NCI-H510A treated with DMSO at 0.1 percent for 48 hours (cell line): ENCODE results near the gene ANGPTL4.
"Not testable (repeated sequence)": the region's sequence is repeated elsewhere in the genome, so short reads cannot be mapped to it uniquely, and the experiment has no call there.

Source experiments
- DNase-seq: peaks from one replicate; lab custom pipeline; 2025; lab: John Stamatoyannopoulos, UW

Gene ANGPTL4

DNA sequence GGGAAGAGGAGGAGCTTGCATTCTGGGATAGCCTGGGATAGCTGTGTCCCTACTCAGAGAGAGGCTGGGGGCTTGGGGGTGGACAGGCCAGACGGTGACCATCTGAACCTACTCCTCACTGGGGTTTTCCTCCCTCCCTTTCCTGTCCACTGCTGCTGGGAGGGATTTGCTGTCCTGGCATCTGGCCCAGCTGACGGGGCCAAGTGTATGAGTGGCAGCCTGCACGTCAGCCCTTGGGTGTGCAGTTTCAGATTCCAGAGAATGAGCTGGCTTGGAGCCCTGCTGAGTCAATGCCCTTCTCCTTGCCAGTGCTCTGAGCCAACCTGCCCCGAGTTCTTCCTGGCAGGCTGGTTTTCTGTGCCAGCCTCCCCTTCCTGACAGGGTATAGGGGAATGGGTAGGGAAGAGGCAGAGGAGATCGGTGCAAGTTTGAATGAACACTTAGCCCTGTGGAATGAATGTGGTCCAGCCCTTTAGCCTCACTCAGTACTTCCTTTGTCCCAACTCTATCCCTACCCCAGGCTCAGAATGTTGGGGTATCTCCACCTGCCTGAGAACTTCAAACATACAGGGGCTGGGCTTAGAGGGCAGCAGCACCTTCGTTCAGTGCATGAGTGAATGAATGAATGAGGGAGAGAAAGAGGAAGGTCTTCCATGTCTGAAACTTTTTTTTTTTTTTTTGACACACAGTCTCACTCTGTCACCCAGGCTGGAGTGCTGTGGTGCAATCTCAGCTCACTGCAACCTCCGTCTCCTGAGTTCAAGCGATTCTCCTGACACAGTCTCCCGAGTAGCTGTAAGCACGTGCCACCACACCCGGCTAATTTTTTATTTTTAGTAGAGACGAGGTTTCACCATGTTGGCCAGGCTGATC lies 1.8 kb upstream of the ANGPTL4 start:
- peak; percentile 69 for DNase-seq

DNA sequence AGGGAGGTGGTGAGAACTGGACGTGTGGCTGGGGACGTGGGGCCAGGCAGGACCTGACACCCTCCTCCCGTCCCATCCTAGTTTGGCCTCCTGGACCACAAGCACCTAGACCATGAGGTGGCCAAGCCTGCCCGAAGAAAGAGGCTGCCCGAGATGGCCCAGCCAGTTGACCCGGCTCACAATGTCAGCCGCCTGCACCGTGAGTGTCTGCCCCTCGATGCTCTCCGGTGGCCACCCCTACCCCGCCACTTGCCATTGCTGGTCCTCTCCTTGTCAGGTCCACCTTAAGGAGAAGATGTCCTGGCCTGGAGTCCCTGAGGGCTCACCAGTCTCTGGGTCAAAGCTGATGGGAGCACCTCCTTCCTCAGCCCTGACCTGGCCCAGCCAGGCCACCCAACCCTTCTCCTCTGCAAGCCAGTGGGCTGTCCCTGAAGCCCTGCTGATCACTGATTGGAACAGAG lies 2.2 kb downstream of the ANGPTL4 start:
- no peak for DNase-seq

DNA sequence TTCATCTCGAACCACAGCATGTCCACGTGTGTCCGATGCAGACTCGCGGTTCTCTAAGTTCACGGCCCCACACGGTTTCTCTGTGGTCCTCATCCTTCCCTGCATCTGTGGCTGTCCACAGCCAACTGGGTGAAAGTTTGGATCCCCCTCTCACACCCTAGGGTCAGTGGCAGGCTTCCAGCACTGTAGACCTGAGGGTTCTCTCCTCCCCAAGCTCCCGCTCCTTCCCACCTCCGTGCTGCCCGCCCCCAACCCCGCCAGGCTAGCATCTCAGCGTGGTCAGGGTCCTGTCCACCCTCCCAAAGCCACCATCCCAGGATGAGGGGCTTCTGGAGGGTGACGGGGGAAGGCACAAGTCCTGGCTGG lies 3.0 kb downstream of the ANGPTL4 start:
- no peak for DNase-seq

DNA sequence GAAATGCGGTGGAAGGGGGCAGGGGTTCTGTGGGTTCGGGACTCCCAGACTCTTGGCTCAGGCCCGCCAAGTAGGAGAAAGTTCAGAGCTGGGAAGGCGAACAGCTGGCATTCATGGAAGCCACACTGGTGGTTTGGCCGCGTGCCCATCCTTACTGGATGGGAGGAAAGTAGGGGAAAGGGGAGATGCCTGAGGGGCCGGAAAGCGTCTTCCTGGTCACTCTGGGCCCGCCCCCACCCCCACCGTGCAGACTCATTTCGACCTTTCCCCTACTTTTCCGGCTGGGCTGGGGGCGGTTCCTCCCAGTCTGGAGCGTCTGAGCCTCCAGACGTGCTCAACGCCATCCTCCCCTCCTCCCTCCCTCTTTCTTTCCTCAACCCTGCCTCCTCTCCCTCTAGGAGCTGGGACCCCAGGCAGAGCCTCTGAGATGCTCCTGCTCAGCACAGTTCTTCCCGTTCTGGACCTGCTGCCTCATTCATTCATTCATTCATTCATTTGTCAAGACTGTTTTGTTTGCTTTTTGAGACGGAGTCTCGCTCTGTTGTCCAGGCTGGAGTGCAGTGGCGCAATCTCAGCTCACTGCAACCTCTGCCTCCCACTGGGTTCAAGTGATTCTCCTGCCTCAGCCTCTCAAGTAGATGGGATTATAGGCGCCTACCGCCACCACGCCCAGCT lies 3.5 kb downstream of the ANGPTL4 start:
- no peak for DNase-seq

DNA sequence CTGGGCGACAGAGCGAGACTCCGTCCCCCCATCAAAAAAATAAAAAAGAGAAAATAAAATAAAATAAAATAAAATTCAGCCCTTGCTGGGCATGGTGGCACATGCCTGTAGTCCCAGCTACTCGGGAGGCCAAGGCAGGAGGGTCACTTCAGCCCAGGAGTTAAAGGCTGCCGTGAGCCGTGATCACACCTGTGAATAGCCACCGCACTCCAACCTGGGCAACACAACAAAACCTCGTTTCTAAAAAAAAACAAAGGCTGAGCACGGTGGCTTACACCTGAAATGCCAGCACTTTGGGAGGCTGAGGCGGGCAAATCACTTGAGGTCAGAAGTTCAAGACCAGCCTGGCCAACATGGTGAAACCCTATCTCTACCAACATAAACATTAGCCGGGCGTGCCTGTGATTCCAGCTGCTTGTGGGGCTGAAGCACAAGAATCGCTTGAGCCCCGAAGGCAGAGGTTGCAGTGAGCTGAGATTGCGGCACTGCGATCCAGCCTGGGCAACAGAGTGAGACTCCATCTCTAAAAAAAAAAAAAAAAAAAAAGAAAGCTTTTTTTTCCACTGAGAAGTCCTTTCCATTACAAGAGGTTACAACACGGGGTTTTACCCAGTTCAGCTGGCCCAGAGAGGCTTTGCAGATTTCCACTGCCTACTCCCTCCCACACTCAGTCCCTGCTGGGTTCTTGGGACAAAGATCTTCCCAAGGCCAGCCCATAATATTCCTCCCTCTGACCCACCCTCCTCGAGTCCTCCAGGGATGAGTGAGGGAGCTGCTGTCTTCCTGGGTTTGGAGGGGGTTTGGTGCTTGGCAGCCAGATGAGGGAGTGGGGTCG lies 6.4 kb downstream of the ANGPTL4 start:
- DNase-seq, result no peak

DNA sequence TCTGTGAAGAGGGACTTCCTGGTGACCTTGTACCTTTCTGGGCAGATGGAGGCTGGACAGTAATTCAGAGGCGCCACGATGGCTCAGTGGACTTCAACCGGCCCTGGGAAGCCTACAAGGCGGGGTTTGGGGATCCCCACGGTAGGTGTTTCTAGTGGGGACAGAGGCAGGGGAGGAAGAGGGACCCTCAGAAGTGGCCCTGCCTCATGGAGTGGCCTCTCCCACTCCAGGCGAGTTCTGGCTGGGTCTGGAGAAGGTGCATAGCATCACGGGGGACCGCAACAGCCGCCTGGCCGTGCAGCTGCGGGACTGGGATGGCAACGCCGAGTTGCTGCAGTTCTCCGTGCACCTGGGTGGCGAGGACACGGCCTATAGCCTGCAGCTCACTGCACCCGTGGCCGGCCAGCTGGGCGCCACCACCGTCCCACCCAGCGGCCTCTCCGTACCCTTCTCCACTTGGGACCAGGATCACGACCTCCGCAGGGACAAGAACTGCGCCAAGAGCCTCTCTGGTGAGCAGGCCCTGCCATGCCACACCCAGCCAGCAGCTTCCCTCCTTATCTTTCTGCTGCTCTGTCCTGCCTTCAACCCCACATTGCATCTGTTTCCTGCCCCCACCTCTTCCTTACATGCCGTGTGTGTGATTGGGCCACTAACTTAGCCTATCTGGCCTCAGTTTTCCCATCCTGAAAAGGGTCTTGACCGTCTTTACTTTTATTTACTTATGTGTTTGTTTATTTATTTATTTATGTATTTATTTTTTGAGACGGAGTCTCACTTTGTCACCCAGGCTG lies 7.3 kb downstream of the ANGPTL4 start:
- no peak for DNase-seq

DNA sequence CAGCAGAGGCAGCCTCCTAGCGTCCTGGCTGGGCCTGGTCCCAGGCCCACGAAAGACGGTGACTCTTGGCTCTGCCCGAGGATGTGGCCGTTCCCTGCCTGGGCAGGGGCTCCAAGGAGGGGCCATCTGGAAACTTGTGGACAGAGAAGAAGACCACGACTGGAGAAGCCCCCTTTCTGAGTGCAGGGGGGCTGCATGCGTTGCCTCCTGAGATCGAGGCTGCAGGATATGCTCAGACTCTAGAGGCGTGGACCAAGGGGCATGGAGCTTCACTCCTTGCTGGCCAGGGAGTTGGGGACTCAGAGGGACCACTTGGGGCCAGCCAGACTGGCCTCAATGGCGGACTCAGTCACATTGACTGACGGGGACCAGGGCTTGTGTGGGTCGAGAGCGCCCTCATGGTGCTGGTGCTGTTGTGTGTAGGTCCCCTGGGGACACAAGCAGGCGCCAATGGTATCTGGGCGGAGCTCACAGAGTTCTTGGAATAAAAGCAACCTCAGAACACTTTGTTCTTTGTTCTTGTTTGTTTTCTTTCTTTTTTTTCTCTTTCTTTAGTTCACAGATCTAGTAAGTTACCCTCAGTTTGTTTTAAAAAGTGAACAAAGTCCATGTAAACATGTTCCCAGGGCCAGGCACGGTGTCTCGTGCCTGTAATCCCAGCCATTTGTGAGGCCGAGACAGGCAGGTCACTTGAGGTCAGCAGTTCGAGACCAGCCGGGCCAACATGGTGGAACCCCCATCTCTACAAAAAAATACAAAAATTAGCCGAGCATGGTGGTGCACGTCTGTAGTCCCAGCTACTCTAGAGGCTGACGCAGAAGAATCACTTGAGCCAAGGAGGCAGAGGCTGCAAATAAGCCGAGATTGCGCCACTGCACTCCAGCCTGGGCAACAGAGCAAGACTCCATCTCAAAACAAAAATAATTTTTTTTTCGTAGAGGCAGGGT lies 10.2 kb downstream of the ANGPTL4 start:
- no peak for DNase-seq

DNA sequence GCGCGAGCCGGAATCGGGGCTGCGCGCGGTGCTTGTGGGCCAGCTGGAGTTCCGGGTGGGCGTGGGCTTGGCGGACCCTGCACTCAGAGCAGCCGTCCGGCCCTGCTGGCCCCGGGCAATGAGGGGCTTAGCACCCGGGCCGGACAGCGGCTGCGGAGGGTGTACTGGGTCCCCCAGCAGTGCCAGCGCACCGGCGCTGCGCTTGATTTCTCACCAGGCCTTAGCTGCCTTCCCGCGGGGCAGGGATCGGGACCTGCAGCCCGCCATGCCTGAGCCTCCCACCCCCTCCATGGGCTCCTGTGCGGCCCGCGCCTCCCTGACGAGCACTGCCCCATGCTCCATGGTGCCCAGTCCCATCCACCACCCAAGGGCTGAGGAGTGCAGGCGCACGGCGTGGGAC lies 11.8 kb downstream of the ANGPTL4 start:
- DNase-seq, result not testable (repeated sequence)

DNA sequence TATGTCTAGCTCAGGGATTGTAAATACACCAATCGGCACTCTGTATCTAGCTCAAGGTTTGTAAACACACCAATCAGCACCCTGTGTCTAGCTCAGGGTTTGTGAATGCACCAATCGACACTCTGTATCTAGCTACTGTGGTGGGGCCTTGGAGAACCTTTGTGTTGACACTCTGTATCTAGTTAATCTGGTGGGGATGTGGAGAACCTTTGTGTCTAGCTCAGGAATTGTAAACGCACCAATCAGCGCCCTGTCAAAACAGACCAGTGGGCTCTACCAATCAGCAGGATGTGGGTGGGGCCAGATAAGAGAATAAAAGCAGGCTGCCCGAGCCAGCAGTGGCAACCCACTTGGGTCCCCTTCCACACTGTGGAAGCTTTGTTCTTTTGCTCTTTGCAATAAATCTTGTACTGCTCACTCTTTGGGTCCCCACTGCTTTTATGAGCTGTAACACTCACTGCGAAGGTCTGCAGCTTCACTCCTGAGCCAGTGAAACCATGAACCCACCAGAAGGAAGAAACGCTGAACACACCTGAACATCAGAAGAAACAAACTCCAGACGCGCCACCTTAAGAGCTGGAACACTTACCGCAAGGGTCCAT lies 12.5 kb downstream of the ANGPTL4 start:
- DNase-seq, result not testable (repeated sequence)

DNA sequence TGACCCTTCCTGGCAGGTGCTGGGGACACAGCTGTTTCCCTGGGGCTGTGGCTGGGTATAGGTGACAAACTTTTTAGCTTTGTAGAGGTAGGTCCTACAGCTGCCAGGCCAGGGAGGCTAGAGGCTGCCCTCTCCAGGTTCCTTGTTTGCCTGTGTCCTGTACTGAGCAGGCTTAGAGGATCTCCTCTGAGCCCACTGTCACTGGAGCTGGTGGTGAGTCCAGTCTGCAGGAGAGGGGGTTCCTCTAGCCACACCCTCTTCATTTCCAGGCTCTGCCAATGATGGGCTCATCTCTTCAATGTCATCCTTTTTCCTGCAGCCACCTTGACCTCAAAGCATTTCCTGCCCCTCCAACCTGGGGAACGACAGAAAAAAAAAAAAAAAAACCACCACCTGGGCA lies 13.6 kb downstream of the ANGPTL4 start:
- DNase-seq, result no peak

DNA sequence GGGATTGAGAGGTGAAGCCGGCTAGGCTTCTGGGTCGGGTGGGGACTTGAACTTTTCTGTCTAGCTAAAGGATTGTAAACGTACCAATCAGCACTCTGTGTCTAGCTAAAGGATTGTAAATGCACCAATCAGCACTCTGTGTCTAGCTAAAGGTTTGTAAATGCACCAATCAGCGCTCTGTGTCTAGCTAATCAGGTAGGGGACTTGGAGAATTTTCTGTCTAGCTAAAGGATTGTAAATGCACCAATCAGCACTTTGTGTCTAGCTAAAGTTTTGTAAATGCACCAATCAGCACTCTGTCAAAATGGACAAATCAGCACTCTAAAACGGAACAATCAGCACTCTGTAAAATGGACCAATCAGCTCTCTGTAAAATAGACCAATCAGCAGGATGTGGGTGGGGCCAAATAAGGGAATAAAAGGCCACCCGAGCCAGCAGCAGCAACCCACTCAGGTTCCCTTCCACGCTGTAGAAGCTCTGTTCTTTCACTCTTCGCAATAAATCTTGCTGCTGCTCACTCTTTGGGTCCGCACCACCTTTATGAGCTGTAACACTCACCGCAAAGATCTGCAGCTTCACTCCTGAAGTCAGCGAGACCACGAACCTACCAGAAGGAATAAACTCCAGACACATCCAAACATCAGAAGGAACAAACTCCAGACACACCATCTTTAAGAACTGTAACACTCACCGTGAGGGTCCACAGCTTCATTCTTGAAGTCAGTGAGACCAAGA lies 15.4 kb downstream of the ANGPTL4 start:
- not testable (repeated sequence) for DNase-seq

DNA sequence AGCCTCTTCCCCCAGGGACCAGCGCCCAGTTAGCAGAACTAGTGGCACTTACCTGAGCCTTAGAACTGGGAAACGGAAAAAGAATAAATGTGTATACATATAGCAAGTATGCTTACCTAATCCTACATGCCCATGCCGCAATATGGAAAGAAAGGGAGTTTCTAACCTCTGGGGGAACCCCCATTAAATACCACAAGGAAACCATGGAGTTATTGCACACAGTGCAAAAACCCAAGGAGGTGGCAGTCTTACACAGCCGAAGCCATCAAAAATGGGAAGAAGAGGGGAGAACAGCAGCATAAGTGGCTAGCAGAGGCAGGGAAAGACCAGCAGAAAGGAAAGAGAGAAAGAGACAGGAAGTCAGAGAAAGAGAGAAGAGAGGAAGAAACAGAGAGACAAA lies 20.6 kb downstream of the ANGPTL4 start:
- not testable (repeated sequence) for DNase-seq

DNA sequence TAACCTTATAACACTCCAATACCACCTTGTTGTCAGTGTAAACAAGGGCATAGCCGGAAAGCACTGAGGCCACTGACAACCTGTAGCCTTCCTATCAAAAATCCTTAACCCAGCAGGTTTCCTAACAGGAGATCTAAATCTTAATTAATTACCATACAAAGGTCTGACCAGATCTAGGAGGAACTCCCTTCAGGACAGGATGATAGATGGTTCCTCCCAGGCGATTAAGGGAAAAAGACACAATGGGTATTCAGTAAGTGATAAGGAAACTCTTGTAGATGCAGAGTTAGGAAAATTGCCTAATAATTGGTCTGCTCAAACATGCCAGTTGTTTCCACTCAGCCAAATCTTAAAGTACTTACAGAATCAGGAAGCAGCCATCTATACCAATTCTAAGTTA lies 21.1 kb downstream of the ANGPTL4 start:
- DNase-seq, result not testable (repeated sequence)

DNA sequence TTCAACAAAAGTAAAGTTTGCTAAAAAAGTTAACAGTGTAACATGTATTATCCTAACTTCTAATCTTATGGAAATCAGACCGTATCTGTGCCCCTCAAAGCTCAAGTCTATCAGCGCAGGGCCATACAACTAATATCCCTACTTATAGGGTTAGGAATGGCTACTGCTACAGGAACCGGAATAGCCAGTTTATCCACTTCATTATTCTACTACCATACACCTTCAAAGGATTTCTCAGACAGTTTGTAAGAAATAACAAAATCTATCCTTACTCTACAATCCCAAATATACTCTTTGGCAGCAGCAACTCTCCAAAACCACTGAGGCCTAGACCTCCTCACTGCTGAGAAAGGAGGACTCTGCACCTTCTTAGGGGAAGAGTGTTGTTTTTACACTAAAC lies 21.6 kb downstream of the ANGPTL4 start:
- DNase-seq, result peak; percentile 73

DNA sequence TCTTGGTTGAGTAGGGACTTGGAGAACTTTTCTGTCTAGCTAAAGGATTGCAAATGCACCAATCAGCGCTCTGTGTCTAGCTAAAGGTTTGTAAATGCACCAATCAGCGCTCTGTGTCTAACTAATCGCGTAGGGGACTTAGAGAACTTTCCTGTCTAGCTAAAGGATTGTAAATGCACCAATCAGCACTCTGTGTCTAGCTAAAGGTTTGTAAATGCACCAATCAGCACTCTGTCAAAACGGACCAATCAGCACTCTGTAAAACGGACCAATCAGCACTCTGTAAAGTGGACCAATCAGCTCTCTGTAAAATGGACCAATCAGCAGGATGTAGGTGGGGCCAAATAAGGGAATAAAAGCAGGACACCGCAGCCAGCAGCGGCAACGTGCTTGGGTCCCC lies 22.5 kb downstream of the ANGPTL4 start:
- DNase-seq, result not testable (repeated sequence)

DNA sequence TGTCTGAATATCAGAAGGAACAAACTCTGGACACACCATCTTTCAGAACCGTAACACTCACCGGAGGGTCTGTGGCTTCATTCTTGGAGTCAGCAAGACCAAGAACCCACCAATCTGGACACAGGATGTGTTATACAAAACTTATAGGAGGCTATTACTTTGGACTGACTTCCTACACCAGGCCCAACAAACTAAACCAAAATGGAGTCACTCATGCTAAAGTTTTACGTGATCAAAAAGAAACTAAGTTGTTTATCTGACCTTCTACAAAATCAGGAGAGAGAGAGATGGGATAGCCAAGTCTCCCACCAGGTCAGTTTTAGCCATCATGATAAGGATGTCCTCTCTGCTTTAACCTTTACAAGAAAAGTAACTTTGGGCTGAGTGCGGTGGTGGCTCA lies 23.0 kb downstream of the ANGPTL4 start:
- no peak for DNase-seq

DNA sequence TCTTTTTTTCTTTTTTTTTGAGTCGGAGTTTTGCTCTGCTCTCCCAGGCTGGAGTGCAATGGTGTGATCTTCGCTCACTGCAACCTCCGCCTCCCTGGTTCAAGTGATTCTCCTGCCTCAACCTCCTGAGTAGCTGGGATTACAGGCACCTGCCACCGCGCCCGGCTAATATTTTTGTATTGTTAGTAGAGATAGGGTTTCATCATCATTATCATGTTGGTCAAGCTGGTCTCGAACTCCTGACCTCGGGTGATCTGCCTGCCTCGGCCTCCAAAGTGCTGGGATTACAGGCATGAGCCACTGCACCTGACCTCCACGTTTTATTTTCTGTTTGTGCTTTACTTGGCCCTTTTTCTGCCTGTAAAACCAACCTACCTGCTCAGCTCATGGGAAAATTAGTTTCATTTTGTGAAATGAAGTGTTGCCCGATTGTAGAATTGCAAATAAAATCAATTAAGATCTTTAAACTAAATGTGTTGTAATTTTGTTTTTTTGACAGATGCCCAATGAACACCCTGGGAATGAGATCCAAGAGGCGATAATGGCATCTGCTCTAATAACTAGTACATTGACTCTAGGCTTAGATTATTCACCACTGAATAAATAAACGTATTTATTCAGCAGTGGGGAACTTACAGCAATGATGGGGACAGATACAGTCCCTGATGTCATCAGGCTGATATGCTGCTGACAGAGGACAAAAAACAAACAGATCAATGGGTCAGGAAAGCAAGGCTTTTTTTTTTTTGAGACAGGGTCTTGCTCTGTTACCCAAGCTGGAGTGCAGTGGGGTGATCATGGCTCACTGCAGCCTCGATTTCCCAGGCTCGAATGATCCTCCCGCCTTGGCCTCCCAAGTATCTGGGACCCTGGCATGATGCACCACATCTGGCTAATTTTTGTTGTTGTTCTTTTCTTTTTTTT lies 24.0 kb downstream of the ANGPTL4 start:
- DNase-seq, result no peak

DNA sequence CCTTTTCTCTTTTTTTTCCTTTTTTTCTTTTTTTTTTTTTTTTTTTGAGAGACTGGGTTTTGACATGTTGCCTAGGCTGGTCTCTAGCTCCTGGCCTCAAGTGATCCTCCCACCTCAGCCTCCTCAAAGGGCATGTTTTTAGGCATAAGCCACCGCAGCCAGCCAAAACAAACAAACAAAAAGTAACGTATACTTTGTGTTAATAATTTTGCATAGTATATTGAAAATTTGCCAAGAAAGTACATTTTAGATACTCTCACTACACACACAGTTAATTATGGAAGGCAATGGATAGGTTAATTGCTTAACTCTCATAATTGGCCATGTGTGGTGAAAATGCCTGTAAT lies 24.6 kb downstream of the ANGPTL4 start:
- DNase-seq, result no peak
